Measurements from ENCODE around the gene CBLN1.

CBLN1 gene

GRCh38 chr16:49282690-49283375 lies 1.2 kb upstream of the CBLN1 start:
- no peak for TF ChIP-seq CTCF (IDR thresholded peaks at IDR 0.05)

GRCh38 chr16:49281843-49282642 lies 405 bp upstream of the CBLN1 start:
- TF ChIP-seq CTCF (IDR thresholded peaks at IDR 0.05), result peak; percentile 11; the same call in 1 of the 2 replicates

GRCh38 chr16:49280841-49281371 lies 732 bp downstream of the CBLN1 start:
- TF ChIP-seq CTCF (IDR thresholded peaks at IDR 0.05), result no peak

- no peak for TF ChIP-seq CTCF (IDR thresholded peaks at IDR 0.05)
Observed at GRCh38 chr16:49280105-49280741, 1.4 kb downstream of the CBLN1 start.

- TF ChIP-seq CTCF (IDR thresholded peaks at IDR 0.05), result no peak
Observed at GRCh38 chr16:49278944-49279725, 2.5 kb downstream of the CBLN1 start.

- no peak for TF ChIP-seq CTCF (IDR thresholded peaks at IDR 0.05)
Observed at GRCh38 chr16:49278567-49278827, 3.1 kb downstream of the CBLN1 start.
